ENCODE results near the gene DDA1. TPM values are rescaled to one million over a fixed set of nuclear protein-coding genes. Genes with fewer than 3 reads are reported as not detected.

Gene DDA1
- total and polyA plus RNA-seq, 10 of the 15 experiments (the other 5 are each of a cell fraction or from before 2014, with no cell fraction given) = 0.76 to 71.0 (median 39.4) TPM

- Histone ChIP-seq H3K4me1 (ENCODE audit: control insufficient read depth, insufficient read depth, low read length) (no peaks in the 10 kb centered on the region), H3K4me2 (ENCODE audit: control insufficient read depth, insufficient read depth) (peak overlapping the region; percentile 84; the same call in 1 of the 2 replicates), H3K4me3 (no peak overlapping the region), H3K9ac (ENCODE audit: control insufficient read depth, insufficient read depth, low read length) (no peak overlapping the region), H3K9me3 (replicated peaks; ENCODE audit: control insufficient read depth, insufficient read depth, low read length) (no peaks in the 10 kb centered on the region; the same call in 2 of the 3 replicates), H3K36me3 (ENCODE audit: control insufficient read depth in 2 of 2, insufficient read depth in 2 of 2, low read length in 1 of 2) (no peaks in the 10 kb centered on the region), H2AFZ (ENCODE audit: control insufficient read depth, low read depth, low read length) (peak overlapping the region; percentile 39), H3K27me3 (replicated peaks in 1 of 2; ENCODE audit: control insufficient read depth in 2 of 2, insufficient read depth in 2 of 2, low read length in 1 of 2) (no peaks in the 10 kb centered on the region; a peak in 2 of 4 replicates), H3K79me2 (ENCODE audit: control insufficient read depth, insufficient read depth, low read length) (no peaks in the 10 kb centered on the region), H3K27ac (ENCODE audit: control insufficient read depth, insufficient read depth) (no peak overlapping the region), H4K20me1 (ENCODE audit: control insufficient read depth, insufficient read depth) (no peaks in the 10 kb centered on the region)
- DNase-seq (ENCODE audit: low read depth, low spot score) = no peak
- ATAC-seq = peak; percentile 74
- POLR2A ChIA-PET = no interaction called here
- 52% methylated on average over 54 of the region's 64 CpGs for WGBS (ENCODE audit: insufficient coverage, insufficient replicate concordance, low lambda C conversion rate, missing lambda C conversion rate)
- CTCF ChIA-PET = no interaction called here
- no peak for FAIRE-seq
- in situ Hi-C loops (cut with MboI) = no loop called here
- intact Hi-C loops (cut with micrococcal nuclease; ENCODE audit: unreplicated experiment) = no loop called here
- TF ChIP-seq NFXL1 (IDR thresholded peaks at IDR 0.05; ENCODE audit: borderline replicate concordance) = 0 out of 2 replicates have a peak, but pooled peaks have one; percentile 30
- no peak for TF ChIP-seq MEF2A (IDR thresholded peaks at IDR 0.05; ENCODE audit: insufficient read depth, low read depth, low read length)
- TF ChIP-seq YY1 (IDR thresholded peaks at IDR 0.05; ENCODE audit: low read depth, low read length) = 0 out of 2 replicates have a peak, but pooled peaks have one; percentile 35
- no peak for TF ChIP-seq ZNF274 (IDR thresholded peaks at IDR 0.05; ENCODE audit: insufficient read depth, insufficient read length)
- peak; percentile 34; the same call in 1 of the 2 replicates for TF ChIP-seq POLR2A (IDR thresholded peaks at IDR 0.05; ENCODE audit: low read depth, low read length)
- SMC1A ChIA-PET (ENCODE audit: uncharacterized antibody, unreplicated experiment) = no interaction called here
- RAD21 ChIA-PET (ENCODE audit: unreplicated experiment) = interaction anchor here (0.5 to 0.8 kb wide), 5 partner anchors 11 to 785 kb away, joined by 3 to 4 read pairs (median 3); no protein-coding TSS in a partner anchor
- BruUV-seq (replicated peaks) = no TSS peak
These were observed 18.5 kb downstream of the DDA1 start for GRCh38 chr19:17327654-17328516.

All from GM12878 (cell line).